ENCODE results near the gene TPBGL.

DNA sequence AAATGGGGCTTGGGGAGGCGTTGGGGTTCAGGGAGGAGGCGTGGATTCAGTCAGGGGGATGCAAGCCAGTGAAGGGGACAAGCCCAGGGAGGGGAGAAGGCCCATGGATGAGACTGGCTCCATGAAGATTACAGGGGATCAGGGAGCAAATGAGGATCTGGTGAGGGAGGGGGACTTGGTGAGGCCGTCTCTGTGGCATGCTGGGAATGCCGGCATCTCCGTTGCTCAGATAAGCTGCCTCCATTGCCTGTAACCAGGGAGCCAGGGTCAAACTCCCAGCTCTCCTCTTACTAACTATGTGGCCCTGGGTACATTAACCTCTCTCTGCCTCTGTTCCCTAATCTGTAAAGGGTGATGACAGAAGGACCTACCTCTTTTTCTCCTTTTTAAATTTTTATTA is 38.7 kb downstream of the TPBGL start:
- TF ChIP-seq, protein P1, sequence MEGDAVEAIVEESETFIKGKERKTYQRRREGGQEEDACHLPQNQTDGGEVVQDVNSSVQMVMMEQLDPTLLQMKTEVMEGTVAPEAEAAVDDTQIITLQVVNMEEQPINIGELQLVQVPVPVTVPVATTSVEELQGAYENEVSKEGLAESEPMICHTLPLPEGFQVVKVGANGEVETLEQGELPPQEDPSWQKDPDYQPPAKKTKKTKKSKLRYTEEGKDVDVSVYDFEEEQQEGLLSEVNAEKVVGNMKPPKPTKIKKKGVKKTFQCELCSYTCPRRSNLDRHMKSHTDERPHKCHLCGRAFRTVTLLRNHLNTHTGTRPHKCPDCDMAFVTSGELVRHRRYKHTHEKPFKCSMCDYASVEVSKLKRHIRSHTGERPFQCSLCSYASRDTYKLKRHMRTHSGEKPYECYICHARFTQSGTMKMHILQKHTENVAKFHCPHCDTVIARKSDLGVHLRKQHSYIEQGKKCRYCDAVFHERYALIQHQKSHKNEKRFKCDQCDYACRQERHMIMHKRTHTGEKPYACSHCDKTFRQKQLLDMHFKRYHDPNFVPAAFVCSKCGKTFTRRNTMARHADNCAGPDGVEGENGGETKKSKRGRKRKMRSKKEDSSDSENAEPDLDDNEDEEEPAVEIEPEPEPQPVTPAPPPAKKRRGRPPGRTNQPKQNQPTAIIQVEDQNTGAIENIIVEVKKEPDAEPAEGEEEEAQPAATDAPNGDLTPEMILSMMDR (IDR thresholded peaks at IDR 0.05) = no peak
- no peak for TF ChIP-seq POLR2A (IDR thresholded peaks at IDR 0.05)
- TF ChIP-seq EP300 (IDR thresholded peaks at IDR 0.05) = no peak

All from ovary (tissue), 3 donors.